NCI-H1694 treated with DMSO at 0.1 percent for 48 hours (cell line): ENCODE results near the gene NIN.
"Not testable (repeated sequence)": the region's sequence is repeated elsewhere in the genome, so short reads cannot be mapped to it uniquely, and the experiment has no call there.

Experiments used
- DNase-seq: peaks from one replicate; lab custom pipeline; 2025; lab: John Stamatoyannopoulos, UW

The NIN gene

DNA sequence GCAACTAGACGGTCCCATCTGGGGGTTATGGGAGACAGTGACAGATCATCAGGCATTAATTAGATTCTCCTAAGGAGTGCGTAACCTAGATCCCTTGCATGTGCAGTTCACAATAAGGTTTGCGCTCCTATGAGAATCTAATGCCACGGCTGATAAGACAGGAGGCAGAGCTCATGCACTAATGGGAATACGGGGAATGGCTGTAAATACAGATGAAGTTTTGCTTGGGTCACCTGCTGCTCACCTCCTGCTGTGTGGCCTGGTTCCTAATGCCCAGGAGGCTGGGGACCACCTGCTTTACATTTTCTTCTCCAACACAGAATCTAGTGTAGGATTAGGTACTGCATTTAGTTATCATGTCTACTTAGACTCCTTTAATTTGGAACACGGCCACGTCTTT, 113.2 kb downstream of the NIN start:
- DNase-seq = no peak

DNA sequence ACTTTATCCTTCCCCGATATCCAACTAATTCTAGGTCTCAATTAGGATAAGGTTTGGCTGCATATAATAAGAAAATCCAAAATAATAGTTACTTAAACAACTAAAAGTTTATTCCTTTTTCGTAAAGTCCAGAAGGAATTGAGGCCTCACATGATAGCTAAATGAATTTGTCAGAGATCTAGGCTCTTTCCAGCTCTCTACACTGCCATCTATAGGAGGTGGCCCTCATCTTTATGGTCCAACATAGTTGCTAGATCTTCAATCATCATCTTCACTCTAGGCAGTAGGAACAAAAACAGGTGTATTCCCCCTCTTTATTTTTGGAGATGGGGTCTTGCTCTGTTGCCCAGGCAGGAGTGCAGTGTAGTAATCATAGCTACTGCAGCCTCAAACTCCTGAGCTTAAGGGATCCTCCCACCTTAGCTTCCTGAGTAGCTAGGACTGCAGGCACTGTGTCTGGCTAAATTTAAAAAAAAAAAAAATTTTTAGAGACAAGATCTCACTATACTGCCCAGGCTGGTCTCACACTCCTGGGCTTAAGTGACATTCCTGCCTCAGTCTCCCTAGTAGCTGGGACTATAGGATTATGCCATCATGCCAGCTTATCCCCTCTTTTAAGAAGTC, 116.4 kb downstream of the NIN start:
- DNase-seq = peak; percentile 57

DNA sequence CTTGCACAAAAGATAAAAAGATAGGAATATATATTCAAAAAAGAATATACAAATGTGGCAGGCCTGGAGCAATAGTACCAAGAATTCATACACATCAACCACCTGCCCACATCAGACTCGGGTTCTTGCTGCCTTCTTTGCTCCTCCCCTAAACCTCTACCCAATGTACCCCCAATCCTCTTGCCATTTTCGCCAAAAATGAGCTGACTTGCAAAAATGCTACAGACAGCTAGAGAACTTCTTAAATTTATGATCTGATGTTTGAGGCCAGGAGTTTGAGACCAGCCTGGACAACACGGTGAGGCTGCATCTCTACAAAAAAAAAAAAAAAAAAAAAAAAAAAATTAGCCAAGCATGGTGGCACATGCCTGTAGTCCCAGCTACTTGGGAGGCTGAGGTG, 119.9 kb downstream of the NIN start:
- no peak for DNase-seq

DNA sequence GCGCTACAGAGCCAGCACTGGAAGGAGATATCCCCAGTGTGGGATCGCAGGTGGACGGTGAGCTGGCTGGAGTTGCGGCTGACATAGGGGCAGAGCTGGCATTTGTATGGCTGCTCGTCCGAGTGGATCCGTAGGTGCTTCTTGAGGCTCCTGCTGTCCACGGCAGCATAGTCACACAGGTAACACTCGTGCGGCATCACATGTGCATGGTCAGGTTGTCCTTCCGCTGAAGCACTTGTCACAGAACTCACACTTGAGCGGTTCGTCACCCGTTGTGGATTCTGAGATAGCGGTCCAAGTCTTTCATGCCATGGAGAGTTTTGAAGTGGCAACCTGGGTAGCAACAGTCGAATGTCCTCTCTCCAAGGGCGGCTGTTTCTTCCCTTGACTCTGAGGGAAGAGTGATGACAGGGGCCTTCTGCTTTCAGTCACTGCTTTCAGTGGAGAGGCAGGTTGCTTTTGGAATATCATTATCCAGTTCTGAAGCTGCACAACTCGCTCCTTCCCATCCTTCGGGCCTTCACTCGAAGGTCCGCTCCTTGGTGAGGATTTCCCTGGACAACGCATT, 125.9 kb downstream of the NIN start:
- DNase-seq = no peak

DNA sequence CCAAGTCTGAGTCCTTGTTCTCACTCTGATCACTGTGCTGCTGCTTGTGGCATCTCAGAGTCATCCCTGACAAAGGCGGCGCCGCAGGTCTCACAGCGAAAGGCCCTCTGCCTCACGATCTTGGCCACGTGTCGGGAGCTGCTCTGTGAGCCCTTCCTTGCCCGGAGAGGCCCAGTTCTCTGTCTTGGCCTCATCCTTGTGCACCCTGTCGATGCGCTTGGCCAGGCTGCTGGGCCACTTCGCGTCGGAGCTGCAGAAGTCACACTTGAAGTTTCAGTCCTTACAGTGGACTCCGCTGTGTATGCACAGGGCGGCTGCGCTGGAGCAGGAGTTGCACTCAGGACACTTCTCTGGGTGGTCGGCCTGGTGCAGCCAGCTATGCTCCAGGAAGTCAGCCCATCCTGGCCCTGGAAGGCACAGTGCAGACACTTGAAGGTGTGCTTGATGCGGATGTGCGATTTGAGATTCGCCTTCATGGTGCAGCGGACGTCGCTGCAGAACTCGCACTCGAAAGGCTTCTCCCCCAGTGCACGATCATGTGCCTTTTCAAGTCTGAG, 126.4 kb downstream of the NIN start:
- DNase-seq = no peak

DNA sequence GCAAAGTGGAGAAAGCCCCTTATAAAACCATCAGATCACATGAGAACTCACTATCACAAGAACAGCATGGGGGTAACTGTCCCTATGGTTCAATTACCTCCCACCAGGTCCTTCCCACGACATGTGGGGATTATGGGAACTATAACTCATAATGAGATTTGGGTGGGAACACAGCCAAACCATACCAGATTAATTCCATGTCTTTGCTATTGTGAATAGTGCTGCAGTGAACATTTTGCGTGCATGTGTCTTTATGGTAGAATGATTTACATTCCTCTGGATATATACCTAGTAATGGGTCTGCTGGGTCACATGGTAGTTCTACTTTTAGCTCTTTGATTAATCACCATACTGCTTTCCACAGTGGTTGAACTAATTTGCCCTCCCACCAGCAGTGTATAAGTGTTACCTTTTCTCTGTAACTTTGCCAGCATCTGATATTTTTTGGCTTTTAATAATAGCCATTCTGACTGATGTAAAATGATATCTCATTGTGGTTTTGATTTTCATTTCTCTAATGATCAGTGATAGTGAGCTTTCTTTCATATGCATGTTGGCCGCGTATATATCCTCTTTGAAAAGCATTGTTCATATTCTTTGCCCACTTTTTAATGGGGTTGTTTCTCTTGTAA, 133.2 kb downstream of the NIN start:
- DNase-seq = no peak

DNA sequence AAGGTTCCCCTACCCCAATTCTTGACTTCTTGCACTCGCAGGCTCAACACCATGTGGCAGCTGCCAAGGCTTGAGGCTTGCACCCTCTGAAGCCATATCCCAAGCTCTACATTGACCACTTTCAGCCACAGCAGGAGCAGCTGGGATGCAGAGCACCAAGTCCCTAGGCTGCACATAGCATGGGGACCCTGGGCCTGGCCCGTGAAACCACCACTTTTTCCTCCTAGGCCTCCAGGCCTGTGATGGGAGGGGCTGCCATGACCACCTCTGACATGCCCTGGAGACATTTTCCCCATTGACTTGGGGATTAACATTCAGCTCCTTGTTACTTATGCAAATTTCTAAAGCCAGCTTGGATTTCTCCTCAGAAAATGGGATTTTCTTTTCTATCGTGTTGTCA, 136.7 kb downstream of the NIN start:
- DNase-seq = not testable (repeated sequence)

DNA sequence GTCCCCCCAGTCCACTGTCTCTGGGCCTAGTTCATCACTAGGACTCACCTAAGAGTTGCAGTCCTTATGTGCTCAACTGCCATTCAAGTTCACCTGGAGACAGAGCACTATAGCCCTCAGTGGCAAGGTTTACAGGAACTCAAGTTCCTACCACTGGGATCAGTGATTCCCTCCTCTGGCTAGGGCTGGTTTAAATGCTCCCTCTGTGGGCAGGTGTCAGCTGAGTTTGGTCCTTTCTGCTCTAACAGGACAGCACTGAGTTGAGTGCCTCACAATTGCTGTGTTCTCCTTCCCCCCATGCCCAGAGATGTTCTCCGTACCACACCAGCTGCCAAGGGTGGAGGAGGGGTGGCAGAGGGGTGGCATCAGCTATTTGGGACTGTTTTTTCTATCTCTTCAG, 142.1 kb downstream of the NIN start:
- no peak for DNase-seq

DNA sequence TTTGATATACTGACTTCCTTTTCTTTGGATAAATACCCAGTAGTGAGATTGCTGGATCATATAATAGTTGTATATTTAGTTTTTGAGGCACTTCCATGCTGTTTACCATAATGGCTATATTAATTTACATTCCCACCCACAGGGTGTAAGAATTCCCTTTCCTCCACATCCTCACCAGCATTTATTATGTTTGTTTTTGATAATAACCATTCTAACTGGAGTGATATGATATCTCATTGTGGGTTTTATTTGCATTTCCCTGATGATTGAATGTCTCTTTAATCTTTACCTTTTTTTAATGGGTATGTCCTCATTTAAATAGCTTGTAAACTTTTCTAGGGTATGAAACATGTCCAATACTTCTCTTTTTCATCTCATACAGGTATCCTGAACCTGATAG, 151.3 kb downstream of the NIN start:
- no peak for DNase-seq

DNA sequence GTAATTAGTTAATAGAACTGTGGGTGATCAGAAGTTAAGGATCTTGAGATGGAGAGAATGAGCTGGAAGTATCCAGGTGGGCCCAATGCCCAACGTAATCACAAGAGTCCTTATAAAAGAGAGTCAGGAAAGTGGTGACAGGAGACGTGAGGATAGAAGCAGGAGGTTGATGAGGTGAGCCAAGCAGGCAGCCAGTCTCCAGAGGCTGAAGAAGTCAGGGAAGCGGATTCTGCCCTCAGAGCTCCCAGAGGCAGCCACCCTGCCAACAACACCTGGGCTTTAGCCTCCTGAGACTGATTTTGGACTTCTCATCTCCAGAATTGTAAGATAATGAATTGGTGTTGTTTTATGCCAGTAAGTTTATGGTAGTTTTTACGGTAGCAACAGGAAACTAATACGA, 152.8 kb downstream of the NIN start:
- no peak for DNase-seq

DNA sequence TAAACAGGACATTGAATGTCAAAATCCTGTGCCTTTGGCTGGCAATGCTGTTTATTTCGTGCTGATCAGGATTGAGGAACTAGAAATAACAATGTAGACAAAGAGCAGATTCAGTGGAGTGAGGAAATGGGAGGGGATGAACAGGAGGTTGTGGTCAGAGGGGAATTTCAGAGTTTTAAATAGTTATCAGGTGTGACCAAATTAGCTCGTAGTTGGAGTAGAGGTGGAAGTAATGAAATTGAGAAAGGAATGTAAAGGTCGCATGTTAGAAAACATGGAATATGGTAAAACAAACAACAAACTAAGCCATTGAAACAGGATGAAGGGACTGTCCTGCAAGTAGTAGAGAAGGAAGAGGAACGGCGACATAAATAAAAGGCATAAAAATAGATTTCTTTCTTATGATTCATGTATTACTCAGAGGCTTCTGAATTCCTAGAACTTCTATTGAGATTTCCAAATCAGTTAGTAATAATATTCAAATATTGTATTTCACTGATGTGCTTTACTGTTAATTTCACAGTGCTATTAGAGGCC, 153.4 kb downstream of the NIN start:
- no peak for DNase-seq

DNA sequence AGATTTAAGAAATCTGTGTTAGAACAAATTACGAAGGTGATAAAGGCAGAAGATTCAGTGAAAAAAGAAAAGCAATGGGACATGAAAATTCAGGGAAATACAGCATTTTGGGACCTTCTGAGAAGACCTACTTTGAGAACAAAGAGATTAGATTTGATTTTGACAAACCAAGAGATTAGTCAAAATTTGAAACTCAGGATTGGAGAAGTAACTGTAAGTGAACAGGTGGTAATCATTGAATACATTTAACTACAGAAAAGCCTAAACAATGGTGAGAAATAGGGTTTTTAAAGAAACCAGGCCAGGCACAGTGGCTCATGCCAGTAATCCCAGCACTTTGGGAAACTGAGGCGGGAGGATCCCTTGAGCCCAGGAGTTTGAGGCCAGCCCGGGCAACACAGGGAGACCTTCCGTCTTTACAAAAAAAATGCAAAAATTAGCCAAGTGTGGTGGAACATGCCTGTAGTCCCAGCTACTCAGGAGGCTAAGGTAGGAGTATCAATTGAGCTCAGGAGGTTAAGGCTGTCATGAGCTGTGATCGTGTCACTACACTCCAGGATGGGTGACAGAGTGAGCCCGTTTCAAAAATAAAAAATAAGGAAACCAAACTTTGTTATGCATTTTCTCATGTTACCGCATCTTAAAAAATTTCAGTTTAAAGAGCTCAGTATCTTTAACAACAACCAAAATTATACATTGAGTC, 154.0 kb downstream of the NIN start:
- DNase-seq = no peak

DNA sequence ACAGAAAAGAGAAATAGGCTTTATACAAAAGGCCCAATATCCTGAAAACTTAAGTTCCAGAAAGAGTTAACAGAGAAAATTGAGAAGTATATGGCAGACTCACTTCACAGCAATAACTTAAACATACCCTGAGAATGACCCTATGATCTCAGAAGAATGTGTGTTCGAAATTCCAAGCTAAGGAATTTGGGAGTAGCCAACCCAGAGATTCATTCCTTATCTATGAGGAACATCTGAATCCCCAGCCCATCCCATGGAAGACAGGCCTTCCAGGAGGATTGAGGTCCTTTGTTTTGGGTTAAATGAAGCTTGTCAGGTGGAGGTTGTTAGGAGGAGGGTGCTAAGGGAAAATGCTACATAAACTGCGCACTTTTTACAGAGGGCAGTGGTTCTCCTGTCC, 155.4 kb downstream of the NIN start:
- no peak for DNase-seq

DNA sequence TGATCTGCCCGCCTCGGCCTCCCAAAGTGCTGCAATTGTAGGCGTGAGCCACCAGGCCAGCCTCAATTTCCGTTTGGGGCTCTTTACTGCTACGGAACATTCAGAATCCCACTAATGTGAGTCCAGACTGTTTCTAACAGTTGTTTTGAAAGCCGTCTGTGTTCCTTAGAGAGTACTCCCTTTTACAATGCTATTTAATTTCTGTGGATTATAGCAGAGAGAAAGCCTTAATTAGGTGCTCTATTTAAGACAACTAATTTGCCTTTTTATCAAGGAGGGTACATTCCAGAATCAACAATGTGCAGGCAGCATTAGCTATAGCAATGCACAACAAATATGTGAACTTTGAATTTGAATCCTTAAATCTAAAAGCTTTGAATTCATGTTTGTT, 160.1 kb downstream of the NIN start:
- no peak for DNase-seq

DNA sequence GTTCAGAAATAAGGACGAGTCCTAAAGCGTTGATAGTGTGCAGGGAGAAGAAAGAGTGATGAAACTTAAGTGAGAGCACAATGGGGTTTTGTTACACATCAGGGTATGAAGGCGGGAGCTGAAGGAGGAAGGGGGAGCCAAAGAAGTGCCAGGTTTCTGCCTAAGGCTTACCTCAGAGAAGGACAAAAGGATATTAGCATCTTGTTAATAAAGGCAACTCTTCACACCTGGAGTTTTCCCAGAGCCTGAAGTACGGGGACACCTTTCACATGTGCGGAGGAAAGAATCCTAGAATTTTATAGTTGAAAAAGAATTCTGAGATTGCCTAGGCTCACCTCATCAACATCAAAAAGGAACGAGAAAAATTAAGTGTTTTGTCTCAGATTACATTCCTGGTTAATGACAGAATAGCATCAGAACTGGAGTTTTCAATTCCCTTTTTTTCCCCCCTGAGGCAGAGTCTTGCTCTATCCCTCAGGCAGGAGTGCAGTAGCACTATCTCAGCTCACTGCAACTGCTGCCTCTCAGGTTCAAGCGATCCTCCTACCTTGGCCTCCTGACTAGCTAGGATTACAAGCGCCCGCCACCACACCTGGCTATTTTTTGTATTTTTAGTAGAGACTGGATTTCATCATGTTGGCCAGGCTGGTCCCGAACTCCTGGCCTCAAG, 160.6 kb downstream of the NIN start:
- no peak for DNase-seq
